Measurements from ENCODE around the gene RAB40B.

- TF ChIP-seq CTCF (conservative IDR thresholded peaks at IDR 0.05; ENCODE audit: low read depth, low read length) (no peak), EZH2 (IDR thresholded peaks at IDR 0.05; ENCODE audit: borderline replicate concordance, low read depth, low read length, poor library complexity, severe bottlenecking) (no peak)
Measured at GRCh38 chr17:82718986-82719685, 20.6 kb upstream of the RAB40B start.
